Activated CD4-positive, alpha-beta T cell treated with anti-CD3 and anti-CD28 coated beads for 4 hours (primary cell): ENCODE results near the gene ABCA13.

Experiments used
- DNase-seq, 2 donors: peaks; one replicate each; pipeline ENCODE4 v3.0.0-alpha.2; 2020

ABCA13 gene

DNA sequence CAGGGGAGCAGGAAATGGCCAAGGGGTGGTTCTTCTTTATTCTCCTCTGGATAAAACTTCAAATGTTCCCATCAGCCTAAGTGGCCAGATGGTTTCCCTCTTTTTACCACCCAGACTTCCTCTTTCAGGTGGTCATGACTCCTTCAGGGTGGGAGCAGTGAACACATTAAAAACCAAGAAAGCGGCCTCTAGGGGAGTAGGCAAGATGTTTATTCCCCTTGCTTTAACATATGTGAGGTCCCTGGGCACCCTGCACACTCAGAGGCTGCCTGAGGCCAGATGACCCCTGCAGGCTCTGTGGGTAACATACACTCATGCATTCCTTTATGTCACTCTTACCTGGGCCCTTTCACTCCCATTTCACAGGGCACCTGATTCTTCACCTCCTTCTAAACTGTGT lies 357.4 kb downstream of the ABCA13 start:
- DNase-seq = no peak

DNA sequence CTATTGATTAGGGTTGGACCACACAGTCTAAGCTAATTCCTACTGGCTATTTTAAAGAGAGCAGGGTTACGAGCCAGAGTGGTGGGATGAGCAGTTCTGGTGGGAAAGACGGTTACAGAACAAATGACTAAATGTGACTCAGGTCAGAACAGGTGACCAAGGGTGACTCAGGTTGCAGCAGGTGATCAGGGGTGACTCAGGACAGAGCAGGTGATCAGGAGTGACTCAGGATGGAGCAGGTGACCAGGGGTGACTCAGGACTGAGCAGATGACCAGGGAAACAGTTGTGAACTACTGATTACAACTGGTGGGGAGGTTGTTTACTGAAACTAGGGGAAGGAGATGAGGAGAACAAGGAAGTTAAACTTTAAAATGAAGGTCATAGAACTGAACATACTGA lies 366.3 kb downstream of the ABCA13 start:
- no peak for DNase-seq

DNA sequence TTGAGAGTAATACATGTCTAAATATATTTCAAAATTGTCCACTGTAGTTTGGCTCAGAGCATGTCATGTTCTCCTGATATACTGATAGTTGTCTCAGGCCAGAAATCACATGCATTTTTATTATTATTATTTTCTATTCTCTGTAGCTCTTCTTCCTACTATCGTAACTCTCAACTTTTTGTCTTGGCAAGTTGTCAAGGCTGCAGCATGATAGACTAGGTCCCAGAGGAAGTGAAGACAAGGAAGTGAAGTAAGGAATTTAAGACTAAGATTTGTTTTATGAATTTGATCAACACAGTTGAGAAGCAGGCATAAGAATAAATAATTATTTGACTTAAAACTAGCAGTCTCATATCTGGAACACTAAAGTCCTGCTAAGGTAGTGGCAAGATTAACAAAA lies 369.5 kb downstream of the ABCA13 start:
- no peak for DNase-seq

DNA sequence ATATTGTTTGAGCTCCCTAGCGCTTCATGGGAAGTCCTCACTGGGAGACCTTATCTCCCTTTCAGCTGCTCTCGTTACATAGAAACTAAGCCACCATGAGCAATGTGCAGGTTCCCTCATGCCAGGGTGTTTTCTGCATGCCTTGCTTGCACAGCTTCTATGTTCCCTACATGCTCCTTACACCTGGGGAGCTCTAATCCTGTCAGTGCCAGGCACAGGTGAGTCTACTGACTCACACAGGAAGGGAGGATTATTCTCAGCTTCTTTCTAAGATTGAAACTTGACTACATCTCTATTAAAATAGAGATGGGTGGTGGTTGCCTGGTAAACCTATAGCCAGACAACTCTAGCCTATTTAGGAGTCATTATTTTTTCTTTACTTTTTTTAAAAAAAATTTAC lies 377.4 kb downstream of the ABCA13 start:
- DNase-seq = no peak

DNA sequence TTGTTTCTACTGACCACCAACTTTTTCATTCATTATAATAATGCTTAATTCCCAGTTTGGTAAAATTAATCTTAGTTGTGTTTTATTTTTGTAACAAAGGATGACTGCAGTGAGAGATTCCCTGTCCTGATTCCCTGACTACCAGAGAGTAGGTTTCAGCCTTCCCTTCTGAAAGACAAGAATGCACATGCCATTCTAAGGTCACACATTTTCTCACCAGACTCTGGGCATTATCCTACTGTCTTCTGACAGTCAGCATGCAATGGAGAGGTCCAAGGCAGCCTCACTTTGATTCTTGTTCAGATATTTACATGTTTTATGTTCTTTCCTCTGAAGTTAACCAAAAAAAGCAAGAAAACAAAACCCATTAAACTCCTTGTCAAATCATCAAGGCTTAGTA lies 380.4 kb downstream of the ABCA13 start:
- no peak for DNase-seq

DNA sequence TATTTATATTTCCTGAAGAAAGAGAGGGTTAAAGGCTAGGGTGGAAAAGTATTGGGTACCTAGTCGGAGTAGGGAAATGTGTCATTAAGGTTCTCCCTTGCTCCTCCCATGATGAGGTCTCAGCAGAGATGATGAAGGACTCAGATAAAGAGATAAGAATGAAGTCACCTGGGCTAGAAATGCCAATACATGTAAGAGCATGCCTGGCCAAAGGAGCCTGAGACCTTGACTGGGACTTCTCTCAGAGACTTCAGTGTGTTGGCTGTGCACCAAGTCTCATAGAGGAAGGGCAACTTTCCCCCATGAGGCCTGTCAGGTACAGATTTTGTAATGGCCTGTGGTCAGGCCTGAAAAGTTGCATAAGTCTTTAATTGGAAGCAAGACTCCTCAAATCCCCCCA lies 392.1 kb downstream of the ABCA13 start:
- no peak for DNase-seq

DNA sequence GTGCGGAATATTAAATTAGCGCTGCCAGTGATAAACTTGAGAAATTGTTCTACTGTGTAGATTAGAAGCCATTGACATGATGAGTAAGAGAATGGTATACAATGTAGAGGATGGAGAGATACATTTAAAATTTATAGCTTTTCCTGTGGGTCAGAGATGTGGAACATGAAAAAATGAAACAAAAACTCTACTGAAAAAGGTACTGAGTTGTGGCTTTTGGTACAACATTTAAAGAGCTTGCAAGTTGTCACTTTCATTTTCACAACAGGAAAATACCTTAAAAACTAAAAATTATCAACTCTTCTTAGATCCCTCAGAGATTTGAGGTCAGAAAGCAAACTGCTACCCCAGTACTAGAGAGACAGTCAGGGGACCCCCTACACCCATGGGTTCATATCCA lies 404.3 kb downstream of the ABCA13 start:
- DNase-seq = no peak

DNA sequence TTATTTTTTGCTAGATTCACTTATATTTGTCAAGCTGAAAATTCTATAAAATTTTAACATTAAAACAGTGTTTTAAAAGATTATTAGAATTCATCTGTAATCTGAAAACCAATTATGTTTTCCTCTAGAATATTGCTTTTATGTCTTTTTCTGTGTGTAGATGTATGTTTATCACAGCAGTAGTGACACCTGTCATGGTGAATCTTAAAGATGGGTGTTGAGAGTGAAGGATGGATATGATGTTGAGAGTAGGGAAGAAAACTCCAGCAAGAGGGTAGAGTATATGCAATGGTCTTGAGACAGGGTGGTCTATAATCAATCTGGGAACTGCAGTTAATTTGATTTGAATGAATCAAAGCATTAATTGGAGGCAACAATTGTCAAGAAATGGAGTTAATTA lies 416.2 kb downstream of the ABCA13 start:
- DNase-seq = no peak

DNA sequence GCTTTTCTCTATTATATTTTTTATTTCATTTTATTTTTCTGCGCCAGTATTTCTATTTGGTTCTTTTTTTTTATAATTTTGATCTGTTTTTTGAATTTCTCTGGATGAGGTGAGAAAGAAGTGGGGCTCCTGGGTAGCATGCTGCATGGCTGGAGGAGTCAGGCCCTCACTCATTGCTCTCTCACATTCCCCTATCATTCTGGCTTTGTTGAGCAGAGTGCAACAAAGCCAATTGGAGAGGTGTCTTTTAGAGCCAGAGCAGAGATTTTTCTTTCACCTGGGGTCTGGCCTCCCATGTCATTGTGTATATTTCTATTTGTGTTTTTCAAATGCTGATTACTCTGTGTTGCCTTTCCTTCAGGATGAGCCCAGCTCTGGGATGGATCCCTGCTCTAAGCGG lies 423.1 kb downstream of the ABCA13 start:
- no peak for DNase-seq

DNA sequence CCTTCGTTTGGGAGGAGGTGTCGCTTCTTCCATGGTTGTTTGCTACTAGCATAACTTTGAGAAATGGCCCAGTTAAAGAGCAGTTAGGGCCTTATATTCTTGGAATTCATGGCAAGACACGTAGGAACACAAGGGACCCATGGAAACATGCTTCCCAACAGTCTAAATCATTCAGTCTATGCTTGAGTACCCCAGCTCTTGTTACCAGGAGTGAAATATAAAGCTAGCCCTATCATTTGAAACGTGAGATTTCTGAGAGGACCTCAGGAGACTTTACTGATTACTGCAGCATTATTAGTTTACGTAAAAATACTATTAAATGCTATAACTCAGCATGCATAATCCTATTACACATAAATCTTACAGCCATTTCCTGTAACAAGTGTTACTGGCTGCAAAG lies 424.5 kb downstream of the ABCA13 start:
- no peak for DNase-seq

DNA sequence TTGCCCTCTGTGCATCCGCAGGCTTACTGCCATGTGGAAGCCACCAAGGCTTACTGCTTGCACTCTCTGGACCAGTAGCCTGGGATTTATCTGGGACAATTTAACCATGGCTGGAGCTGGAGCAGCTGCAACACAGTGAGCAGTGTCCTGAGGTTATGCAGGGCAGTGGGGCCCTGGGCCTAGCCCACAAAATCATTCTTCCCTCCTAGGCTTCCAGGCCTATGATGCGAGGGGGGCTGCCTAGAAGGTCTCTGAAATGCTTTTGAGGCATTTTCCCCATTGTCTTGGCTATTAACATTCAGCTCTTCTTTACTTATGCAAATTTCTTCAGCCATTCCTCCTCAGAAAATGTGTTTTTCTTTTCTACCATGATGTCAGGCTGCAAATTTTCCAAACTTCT lies 439.4 kb downstream of the ABCA13 start:
- no peak for DNase-seq

DNA sequence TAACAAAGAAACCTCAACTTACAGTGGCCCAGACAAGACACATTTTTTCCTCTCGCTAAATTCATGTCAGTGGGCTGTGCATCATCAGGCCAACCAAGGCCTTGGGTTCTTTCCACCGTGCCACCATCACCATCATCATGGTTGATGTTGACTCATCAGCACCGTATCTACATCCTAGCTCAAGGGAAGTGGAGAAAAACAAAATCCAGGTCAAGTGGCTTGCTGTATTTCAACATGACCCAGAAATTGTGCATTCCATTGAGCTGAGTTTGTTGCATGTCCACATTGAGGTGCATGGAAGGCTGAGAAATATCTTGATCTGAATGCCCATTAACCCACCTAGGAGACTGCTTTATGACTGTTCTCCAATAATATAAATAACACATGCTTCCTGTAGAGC lies 440.7 kb downstream of the ABCA13 start:
- no peak for DNase-seq

DNA sequence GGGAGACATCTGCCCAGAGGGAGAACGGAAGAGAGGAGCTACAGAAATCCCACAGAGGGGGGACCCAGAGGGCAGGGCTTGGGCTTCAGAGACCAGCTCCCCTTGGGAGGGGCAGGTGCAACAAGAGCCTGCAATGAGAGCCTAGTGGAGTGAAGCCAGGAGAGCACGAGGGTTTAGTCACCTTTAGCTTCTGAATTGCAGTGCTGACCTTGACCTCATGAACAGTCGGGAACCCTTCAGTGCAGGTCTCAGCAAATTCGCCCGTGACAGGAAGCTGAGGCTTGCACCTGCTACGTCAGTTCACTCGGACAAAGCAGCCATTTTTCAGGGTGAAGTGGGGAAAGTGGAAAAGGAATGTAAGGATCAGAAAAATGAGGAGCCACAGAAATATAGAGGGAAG lies 446.2 kb downstream of the ABCA13 start:
- DNase-seq = no peak

DNA sequence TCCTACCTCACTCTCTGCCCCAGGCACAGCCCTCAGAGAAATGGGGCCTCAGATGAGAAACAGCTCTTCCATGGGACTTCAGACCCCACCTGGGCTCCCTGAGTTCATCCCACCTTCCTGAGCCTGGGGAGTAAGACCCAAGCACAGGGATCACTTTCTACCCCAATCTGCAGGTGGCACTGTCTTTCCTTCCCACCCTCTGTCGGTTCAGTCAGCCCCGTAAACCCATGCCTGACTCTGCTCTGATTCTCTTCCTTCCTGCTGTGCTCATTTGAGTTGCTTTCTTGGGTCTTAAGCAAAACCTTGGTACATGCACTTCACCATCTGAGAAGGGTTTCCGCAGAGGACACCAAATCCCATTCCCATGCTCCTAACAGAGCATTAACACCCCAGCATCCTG lies 446.7 kb downstream of the ABCA13 start:
- DNase-seq = no peak

DNA sequence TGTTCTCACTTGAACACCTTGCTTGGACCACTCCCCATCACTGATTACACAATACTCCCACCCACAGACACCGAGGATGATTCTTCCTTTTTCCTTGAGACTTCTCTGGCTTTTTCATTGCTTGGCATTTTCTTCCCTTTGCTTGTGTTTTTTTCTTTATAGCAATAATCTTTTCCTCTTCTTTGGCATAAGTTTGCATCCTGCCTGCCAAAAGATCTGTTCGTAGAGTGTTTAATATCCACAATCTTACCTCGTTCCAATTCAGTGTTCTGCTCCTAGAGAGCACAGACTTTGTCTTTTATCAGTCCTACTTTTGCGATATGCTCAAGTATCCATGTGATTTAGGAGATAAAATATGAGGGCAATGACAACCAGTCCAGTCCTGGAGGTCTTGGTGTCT lies 449.8 kb downstream of the ABCA13 start:
- no peak for DNase-seq

DNA sequence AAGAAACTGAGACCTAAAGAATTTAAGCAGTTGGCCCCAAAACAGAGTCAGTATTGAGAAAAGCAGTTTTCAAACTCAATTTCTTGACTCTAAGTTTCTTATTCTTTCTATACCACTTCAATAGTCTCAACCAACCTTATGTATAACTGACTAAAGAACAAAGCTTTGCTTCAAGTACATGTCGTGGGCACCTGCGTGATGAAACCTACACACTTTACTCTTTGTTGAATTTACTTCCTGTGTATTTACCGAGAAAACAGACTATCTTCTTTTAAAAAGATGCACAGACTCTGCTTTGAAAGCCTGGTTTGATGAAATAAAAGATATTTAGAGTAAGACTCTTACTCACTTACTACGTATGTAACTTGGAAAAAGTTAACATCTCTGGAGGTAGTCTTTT lies 455.9 kb downstream of the ABCA13 start:
- no peak for DNase-seq

DNA sequence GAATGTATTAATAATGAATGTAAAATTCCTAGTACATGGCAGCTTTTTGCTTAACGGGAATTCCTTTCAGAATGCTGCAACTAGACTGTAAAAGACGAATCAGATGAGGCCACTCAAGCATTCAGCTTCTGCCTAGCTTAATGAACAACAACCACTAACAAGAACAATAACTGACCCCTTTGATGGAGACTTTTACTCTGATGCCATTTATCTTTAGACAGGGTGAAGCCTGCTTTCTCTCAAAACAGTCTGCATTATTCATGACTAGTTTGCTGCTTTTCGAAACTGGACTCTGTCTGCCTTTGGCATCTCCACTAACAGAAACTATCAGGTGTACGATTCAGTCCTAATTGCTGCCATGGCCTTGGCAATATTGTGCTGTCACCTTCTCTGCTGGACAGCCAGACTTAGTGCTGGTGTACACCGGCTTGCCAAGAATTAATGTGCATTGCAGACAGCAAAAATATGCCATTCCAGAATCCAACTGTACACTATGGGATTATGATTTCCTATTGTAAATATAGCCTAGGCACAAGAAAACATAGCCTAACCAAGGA lies 457.6 kb downstream of the ABCA13 start:
- no peak for DNase-seq

DNA sequence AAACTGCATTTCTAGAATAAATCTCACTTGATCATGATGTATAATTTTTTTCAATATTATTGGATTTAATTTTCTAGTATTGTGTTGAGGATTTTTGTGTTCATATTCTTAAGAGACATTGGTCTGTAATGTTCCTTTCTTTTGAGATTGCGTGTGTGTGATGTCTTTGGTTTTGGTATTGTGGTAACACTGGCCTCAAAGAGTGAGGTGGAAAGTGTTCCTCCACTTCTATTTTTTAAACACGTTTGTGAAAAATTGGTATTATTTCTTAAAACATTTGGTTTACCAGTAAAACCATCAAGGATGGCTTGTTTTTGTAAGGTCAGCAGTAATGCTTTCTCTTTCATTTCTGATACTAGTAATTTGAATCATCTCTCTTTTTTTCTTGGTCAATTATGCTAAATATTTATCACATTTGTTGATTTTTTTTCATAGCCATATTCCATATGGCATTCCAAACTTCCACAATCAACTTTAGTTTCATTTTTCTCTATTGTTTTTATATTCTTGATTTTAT lies 462.9 kb downstream of the ABCA13 start:
- no peak for DNase-seq

DNA sequence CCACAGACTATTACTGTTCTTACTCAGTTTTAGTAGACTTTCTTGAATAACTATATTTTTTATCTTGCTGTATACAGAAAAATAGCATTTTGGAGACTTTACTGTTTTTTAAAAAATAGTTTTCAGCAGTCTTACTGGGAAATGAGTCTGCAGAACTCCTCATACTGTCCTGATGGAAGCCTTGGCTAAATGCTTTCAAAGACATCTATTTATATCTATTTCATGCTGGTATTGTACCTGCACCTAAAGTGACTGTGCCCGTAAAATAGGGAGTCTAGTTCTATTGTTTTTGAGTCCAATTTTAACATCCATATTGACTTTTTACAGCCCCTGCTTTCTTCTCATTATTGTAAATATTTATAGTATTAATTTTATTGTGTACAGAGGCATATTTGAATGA lies 464.5 kb downstream of the ABCA13 start:
- no peak for DNase-seq

DNA sequence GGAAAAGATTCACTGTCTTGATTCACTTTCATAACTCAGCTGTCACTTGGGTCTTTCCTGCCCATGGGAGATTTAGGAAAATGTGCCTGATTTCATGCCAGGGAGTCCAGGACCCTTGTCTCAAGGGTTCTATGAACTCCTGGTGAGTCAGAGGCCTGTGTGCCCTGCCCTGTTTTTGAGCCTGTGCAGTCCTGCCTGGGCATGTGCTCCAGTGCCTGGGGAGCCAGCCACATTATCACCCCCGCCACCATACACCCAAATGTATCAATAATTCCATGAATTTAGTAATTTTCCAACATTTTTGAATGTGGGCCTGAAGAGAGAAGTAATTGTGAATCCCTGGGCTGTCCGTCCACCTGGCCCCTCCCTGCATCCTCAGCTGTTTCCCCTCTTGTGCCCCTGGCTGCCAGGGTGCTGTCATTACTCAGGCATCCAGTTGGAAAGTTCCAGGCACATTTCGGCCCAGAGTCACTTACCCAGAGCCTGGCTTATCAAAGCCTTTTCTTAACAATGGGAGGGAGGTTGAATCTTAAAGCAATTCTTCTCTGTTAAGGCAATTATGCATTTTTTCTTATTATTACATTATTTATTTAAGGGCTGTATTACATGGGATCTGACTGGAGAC lies 465.2 kb downstream of the ABCA13 start:
- no peak for DNase-seq

DNA sequence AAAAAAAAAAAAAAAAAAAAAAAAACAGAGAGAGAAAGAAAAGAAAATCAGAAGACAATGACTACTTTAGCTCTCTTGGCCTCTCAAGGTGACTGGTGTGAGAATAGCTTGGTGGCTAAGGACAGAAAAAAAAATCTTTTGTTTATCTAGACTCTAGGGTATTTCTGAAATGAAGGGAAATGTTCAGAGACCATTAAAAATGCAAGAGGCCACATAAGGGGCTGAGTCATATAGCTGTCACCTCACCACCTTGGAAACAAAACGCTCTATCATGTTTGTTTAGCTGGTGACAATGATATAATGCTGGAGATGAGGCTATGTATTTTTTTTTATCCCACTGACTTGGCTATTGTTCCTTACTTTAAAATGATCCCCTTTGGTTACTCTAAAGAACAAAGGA lies 466.1 kb downstream of the ABCA13 start:
- no peak for DNase-seq

DNA sequence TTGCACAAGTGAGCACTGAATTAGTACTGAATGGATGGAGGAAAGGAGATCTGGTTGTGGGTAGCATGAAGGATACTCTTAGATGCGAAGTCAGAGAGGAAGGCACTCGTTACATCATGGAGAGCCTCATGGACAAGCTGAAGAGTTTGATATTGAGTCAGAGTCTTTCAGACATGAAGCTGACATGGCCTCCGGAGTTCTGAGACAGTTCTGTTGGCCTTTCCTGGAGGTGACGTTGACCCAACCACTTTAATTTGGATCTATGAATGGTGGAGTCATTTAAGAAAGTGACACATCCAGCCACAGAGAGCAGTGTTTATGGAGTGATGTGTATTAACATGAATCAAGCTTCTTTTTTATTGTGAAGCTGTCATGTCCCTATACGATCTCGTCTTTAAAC lies 466.8 kb downstream of the ABCA13 start:
- no peak for DNase-seq

DNA sequence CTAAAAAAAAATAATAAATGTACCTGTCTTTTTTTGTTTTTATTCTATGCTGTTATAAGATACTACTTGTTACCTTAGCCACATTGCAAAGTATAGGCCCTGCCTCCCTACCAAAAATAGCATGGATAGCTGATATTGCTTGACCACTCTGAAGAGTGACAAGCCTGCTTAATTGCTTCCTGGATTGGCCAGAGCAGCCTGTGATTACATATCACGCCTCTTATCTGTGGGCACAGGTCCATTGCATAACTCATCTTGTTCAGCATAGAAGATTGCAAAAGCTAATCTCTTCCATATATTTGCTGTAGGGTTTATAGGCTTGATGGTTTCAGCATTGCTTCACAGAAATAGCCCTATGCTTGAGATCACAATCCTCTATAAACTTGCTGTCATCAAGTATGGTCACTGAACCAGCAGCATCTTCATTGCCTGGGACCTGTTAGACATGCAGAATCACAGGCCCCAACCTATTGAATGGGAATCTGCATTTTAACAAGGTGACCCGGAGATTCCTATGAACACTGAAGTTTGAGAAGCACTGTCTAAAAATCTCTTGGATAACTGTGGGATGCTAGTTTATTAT lies 472.3 kb downstream of the ABCA13 start:
- no peak for DNase-seq

DNA sequence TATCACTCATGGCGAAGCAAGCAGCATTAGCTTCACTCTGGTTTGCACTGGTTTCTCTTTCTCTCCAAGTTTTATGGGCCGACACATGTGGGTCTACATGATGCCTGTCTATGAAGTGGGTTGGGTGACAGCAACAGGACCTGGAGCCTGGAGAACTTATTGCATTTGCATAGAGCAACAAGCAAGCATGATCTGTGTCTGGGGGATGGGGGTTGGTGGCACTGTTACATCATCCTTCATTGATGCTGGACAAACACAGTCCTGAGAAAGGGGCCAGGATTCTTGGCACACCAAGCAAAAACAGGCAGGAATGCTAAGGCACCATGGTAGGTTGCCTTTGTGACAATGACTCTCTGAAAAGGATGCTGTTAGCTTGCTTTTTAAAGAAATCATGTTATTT lies 486.9 kb downstream of the ABCA13 start:
- no peak for DNase-seq

DNA sequence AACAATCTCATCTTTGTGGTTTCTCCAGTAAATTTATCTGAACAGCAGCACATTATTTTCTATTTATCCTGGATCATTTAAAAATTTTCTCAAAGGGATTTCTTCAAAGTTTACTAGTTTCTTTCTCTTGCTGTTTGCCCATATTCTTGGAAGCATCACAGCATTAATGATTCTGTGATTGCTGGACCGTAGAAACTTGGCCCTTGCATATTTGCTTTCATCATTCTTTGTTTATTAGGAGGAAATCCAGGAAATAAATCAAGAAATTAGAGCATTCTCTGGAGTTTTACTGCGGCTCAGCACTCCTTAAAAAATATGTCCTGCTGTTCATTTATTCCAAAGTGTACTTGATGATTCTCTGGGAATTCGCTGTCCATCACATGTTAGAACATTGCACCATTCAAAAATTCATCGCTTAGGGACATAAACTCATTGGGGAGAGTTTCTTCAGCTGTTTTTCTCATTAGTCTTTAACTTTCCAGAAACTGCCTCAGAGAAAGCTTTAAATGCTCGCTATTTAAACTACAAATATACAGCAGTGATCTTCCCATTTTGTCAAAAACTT lies 489.1 kb downstream of the ABCA13 start:
- DNase-seq = no peak
